HepG2 (cell line): ENCODE data around the gene FAF1. TPM values are rescaled to one million over a fixed set of nuclear protein-coding genes. Genes with fewer than 3 reads are reported as not detected.

Experiments used
- ARID3A ChIP-seq: IDR thresholded peaks from 2 replicates; pipeline ENCODE4 v1.6.1; 2012; ENCODE audit warnings: low read depth, low read length, improper control_type of control experiment
- CERS6 ChIP-seq: sonication (generic); formaldehyde crosslinking; IDR thresholded peaks from 2 replicates; pipeline ENCODE4 v1.5.0; 2020; ENCODE audit warnings: missing genetic modification reagents
- GLMP ChIP-seq: sonication (generic); formaldehyde crosslinking; IDR thresholded peaks from 2 replicates; pipeline ENCODE4 v1.9.0; 2021; ENCODE audit warnings: missing genetic modification reagents, mild to moderate bottlenecking, borderline replicate concordance
- MXD3 ChIP-seq: IDR thresholded peaks from 2 replicates; pipeline ENCODE4 v1.6.1; 2016; ENCODE audit warnings: mild to moderate bottlenecking, missing biosample characterization, missing genetic modification reagents
- ZNF761 ChIP-seq: sonication (generic); formaldehyde crosslinking; conservative IDR thresholded peaks from 2 replicates; pipeline ENCODE4 v1.4.0; 2020; ENCODE audit warnings: mild to moderate bottlenecking, missing genetic modification reagents
- polyA plus RNA-seq, 8 experiments: library from polyadenylated mRNA; depleted of rRNA in 3 of 8; stranded (reverse) in 7 of 8; unstranded in 1 of 8; fragments of >200 nt; fragmentation: Illumina TruSeq in 4 of 8; extraction: Trizol in 4 of 8; gene quantifications; 2 replicates each; pipeline versions ENCODE4 v1.2.1 to v1.2.3, GENCODE V29; 2011 to 2016; ENCODE audit warnings: low read depth in 4 of 8, missing spikeins in 1 of 8, mixed read lengths in 1 of 8; ENCODE audit not compliant: insufficient read depth in 1 of 8
- total RNA-seq, 5 experiments: library from RNA; depleted of rRNA; stranded (reverse); fragments of >200 nt; fragmentation: Illumina TruSeq; extraction: Trizol; gene quantifications; 2 replicates each; pipeline ENCODE4 v1.2.3, GENCODE V29; 2016; ENCODE audit warnings: low read depth in 1 of 5
- TF ChIP-seq, protein P1 (sequence below): sonication (generic); formaldehyde crosslinking; IDR thresholded peaks from 2 replicates; pipeline ENCODE4 v1.4.0; 2020; ENCODE audit warnings: missing genetic modification reagents, borderline replicate concordance

The FAF1 gene
- total and polyA plus RNA-seq, 2 of the 13 experiments (the other 11 are each of a cell fraction or from before 2014, with no cell fraction given): 19.4 to 63.3 TPM

GRCh38 chr1:50422675-50422945 is 537.5 kb downstream of the FAF1 start (continued):
- TF ChIP-seq GLMP (CRISPR knock-in tag) (no peak), ZNF761 (CRISPR knock-in tag) (no peak), ARID3A (no peak), MXD3 (CRISPR knock-in tag) (no peak), CERS6 (CRISPR knock-in tag) (no peak)
- TF ChIP-seq, protein P1, sequence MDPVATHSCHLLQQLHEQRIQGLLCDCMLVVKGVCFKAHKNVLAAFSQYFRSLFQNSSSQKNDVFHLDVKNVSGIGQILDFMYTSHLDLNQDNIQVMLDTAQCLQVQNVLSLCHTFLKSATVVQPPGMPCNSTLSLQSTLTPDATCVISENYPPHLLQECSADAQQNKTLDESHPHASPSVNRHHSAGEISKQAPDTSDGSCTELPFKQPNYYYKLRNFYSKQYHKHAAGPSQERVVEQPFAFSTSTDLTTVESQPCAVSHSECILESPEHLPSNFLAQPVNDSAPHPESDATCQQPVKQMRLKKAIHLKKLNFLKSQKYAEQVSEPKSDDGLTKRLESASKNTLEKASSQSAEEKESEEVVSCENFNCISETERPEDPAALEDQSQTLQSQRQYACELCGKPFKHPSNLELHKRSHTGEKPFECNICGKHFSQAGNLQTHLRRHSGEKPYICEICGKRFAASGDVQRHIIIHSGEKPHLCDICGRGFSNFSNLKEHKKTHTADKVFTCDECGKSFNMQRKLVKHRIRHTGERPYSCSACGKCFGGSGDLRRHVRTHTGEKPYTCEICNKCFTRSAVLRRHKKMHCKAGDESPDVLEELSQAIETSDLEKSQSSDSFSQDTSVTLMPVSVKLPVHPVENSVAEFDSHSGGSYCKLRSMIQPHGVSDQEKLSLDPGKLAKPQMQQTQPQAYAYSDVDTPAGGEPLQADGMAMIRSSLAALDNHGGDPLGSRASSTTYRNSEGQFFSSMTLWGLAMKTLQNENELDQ (CRISPR knock-in tag): no peak
